Measurements from ENCODE around the gene STUM.
"Not testable (repeated sequence)": the region's sequence is repeated elsewhere in the genome, so short reads cannot be mapped to it uniquely, and the experiment has no call there.

STUM gene

DNA sequence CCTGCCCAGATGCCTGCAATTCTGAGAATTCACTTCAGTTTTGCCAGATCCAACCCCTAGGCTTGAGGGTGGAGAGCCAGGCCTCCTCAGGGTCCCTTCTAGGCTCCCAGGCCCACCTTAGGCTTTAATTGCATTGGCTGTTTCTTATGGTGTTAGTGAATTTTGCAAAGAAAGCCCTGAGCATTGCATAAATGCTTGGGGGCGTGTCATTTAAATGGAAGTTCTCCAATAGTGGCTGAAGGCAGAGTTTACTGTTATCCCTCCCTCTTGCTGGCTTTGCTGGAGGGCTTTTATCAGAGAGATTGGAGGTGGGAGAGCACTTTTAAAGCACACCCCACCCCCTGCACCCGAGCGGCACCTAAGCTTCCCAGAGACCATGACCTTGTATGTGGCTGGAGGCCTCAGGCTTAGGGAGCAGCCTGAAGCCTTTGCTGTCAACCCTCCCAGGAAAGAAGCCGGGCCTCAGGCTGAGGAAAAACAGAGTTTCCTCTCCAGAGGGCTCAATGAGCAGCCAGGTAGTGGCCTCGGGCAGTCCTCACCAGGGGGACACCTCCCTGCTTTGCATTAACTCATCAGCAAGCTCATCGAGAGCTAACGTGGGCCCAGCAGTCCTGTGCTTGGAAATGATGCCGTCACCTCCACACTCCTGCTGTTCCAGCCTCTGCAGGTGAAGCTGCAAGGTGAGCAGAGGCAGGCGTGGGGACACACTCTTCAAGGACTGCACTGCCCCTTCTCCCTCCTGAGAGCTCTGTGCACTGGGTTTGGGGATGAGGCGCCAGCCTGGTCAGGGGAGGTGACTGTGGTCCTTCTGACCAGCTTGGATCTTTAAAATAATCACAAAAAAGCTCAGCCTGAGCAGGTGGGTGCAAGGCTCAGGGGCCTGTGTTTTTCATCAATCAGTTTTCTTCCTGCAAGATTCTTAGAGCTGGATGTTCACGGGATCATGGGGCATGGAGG lies 58.0 kb downstream of the STUM start:
- no peak for DNase-seq

DNA sequence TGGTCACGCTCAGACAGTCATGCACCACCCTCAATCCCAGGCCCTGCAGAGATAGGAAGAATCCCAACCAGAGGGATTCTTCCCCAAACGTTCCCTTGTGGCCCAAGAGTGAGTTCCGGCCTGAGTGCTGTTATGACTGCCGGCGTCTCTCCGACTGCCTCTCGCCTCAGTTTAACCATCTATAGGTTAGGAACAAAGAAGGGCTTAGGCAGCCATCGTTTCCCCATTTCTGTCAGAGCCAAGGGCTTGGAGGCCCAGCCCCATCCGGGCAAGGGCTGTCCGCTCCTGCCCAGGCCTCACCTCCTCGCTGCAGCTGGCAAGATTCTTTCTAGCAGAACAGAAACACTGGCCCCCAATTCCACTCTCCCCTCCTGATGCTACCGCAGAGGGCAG lies 58.7 kb downstream of the STUM start:
- no peak for DNase-seq

- no peak for DNase-seq
These were observed 59.3 kb downstream of the STUM start for GRCh38 chr1:226607821-226608220.

- peak; percentile 56 for DNase-seq
These were observed 60.3 kb downstream of the STUM start for GRCh38 chr1:226608699-226609505.

DNA sequence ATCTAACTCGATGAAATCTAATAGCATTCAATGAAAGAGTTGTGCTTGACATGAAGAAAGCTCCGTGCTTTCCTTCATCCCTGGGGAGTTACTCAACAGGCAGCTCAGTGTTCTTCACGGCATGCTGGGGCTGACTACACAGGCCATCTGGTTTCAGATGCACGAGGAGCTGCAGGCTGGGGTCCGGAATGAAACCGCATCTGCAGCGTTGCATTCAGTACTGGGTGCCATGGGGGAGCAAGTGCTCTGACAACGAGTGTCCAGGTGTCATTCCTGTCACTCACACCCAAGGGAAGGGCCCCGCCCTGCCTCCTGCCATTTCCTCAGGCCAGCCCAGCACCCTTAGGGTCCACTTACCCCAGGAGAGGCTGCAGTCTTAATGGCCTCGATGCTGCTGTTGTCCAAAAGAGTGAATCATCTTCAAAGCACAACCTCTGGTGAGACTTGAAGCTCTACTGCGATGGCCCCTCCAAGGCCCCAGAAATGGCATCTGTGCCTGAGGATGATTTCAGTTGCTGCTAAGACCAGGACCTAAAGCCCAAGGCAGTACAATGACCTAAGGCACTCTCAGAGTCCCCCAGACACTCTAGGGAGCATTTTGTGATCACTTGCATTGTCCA lies 61.4 kb downstream of the STUM start:
- no peak for DNase-seq

DNA sequence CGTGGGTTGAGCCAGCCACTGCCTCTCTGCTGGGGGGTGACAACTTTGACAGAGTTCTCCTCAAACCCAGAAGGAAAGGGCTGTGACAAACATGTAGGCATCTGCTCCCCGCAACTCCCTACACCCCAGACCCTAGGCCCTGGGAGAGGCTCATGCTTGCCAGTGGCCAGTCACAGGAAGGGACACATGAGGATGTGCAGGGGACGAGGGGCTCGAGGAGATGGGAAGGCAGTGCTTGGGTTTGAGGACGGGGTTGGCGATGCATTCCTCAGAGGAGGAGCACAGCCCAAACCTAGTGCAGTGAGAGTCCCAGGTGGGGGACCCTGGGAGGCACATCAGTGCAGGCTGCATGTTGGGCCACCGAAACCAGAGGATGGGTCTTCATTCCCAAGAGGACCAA lies 62.1 kb downstream of the STUM start:
- no peak for DNase-seq

- DNase-seq: no peak
These were observed 62.7 kb downstream of the STUM start for GRCh38 chr1:226611301-226611700.

DNA sequence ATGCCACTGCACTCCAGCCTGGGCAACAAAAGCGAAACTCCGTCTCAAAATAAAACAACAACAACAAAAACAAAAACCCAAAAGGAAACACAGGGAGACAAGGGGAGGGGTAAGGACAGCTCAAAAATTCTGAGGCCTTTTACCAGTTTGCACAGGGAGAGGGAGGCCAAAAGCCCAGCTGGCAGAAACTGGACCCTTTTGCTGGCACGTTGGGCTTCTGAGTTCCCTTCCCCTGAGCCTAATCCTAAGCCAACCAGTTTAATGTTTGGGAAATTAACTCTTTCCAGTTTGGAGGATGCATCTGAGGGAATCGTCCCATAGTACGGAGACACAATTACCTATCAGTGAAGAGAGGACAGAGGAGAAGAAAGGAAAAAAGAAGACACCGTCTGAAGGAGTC lies 63.4 kb downstream of the STUM start:
- DNase-seq: not testable (repeated sequence)

DNA sequence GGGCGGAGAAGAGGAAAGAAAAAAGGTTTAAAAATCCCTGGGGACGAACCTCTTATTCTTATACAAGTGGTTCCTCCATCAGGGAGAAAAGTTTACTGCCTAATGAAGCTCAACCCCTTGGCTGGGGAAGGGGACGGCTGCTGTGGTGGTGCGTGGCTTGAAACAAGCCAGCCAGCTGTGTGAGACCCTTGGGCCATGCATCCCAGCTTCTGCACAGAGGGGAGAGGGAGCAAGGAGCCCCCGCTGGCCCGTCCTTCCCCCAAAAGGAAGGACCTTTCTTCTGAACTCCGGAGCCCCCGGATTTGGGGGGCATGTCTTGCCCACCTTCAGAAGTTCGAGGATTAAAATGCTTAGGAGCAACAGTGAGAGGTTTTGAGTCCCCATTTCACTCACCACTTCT lies 67.3 kb downstream of the STUM start:
- DNase-seq: no peak

DNA sequence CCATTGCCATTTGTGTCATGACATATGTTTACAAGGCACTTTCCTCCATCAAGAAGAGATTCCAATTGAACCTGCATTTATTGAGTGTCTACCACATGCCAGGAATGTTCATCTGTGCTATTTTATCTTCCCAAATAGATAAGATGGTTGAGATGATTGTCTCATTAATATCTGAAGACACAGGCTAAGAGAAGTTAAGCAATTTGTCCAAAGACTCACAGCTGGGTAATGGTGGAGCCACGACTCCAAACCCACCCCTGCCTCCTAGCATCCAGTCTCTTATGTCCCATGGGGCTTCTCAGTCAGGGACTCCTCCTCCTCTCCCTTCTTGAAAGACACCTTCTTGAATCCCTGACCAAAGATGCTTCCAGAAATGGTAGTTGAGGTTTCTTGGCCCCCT lies 68.1 kb downstream of the STUM start:
- DNase-seq: no peak

DNA sequence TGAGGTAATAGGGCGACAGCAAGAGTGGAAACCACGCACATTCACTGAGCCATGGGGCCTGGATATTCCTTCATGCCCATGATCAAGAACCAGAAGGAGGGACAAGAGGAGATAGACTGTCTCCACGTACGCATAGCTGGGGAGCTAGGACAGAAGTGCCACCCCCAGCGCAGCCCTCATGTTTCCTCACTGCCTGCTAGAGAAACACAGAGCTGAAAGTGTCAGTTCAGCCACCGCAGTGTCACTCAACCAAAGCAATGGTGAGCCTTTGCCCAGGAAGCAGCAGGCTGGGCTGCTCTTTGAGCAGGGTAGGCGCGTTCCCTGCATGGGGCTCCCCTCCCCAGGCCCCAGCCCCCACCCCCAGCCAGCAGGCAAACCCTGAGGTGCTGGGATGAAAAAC lies 68.5 kb downstream of the STUM start:
- DNase-seq: no peak

DNA sequence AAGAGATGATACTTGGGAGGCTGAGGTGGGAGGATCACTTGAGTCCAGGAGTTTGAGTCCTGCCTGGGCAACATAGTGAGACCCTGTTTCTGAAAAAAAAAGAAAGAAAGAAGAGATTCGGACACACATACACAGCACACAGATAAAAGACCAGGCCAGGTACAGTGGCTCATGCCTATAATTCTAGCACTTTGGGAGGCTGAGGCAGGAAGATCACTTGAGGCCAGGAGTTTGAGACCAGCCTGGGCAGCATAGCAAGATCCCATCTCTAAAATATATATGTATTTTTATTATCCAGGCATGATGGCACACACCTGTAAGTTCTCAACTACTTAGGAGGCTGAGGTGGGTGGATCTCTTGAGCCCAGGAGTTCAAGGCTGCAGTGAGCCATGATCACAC lies 69.2 kb downstream of the STUM start:
- not testable (repeated sequence) for DNase-seq

DNA sequence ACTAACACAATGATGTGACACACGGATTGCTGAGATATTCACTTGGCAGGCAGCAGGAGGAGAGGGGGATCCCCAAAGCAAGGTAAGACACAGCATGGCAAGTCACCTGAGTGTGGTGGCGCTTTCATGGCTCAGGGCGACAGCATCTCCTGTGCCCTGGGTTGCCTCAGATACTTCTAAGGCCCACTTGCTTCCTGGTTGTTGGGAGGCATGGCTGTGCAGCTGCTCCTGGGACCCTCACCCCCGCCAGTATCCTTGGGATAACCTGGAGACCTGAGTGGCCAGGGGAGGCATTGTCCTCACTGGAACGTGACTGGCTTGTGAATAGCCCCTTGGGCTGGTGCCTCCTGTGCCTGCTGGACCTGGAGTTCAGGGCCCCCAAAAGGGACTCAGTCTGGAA lies 69.8 kb downstream of the STUM start:
- no peak for DNase-seq

DNA sequence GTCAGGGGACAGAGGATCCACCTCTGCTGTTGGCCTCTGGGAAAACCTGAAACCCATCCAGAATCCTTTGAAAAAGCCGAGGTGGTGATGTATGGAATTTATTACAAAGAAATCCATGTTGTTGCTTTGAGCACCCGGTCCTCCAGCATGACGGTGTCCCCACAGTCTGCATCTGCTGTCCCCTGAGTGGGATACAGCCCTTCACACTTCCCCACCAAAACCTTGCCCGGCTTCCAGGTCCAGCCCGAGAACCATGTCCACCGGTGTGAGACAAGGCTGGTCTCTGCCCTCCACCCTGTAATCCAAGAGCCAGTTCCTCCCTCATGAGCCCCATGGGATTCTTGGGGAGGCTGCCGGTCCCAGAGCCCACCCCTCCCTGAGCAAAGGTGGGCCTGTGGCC lies 70.5 kb downstream of the STUM start:
- no peak for DNase-seq

DNA sequence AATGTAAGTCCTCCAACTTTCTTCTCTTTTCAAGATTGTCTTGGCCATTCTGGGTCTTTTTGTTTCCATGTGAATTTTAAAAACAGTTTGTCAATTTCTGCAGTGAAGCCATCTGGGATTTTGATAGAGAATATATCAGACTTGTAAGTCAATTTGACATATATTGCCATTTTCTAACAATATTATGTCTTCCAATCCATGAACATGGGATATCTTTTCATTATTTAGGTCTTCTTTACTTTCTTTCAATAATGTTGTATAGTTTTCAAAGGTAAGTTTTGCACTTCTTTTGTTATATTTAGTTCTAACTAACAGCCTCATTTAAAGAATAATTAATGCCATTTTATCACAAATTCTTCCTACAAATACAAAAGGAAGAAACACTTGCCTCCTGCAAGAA lies 73.4 kb downstream of the STUM start:
- DNase-seq: no peak

DNA sequence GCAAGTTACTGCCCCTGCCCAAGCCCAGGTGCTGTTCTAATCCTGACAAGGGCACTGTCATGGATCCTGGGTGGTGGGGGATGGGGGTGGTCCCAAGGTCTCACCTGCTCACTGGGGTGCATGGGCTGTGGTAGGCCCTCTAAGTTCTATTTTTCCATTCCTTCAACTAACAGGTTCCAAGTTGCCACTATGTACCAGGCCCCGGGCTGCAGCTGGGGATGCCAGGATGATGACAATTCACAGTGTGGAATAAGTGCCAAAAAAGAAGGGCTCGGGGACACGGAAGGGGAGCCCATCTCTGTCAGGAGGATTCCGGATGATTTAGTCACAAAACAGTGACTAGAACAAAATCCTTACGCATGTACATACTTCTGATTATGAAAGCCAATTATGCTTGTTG lies 76.0 kb downstream of the STUM start:
- no peak for DNase-seq

DNA sequence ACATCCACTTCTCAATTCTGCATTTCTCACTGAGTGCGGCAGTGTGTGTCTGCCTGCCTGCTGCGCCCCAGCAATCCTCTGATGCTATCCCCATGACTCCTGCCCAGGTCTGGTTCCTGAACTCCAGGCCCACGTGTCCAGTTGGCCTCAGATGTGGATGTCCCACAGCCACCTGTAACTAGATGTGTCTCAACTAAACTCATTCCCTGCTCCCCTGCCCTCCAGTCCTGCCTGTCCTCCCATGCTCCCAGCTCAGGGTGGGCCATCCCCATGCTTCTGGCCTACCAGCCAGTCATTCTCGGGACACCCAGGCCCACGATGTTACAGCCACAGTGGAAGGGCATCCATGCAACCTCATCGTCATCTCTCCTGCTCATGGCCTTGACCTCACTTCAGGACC lies 76.8 kb downstream of the STUM start:
- no peak for DNase-seq

DNA sequence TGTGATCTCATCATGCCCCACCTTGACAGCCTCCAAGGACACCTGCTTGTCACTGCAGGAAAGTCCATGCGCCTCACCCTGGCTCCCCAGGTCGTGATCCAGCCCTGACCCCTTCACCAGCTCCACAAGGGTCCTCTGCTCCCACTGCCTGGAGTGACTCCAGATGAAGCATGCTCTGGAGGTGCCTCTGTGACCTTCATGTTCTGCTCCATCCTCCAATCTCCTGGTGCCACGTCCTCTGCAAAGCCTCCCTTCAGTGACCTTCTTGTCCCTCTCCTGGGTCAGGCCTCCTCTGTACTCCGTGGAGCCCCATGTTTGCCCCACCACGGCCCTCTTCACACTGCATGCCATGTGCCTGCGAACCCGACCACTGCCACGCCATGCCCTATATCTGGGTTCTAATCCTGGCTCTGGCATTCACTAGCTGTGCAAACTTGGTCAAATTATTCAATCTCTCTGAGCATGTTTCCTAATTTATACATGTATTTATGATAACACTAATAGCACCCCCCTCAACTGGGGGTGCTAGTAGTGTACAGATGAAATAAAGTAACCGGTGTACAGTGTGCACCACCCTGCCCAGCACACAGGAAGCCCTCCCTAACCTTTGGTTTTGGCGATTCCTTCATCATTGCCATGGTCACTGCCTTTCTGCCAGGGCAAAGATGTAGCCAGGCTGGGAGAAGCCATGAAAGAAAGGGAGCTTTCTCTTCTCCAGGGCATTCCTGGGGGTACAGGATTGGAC lies 77.4 kb downstream of the STUM start:
- no peak for DNase-seq

GRCh38 chr1:226626577-226626956 lies 78.0 kb downstream of the STUM start:
- peak; percentile 65 for DNase-seq

DNA sequence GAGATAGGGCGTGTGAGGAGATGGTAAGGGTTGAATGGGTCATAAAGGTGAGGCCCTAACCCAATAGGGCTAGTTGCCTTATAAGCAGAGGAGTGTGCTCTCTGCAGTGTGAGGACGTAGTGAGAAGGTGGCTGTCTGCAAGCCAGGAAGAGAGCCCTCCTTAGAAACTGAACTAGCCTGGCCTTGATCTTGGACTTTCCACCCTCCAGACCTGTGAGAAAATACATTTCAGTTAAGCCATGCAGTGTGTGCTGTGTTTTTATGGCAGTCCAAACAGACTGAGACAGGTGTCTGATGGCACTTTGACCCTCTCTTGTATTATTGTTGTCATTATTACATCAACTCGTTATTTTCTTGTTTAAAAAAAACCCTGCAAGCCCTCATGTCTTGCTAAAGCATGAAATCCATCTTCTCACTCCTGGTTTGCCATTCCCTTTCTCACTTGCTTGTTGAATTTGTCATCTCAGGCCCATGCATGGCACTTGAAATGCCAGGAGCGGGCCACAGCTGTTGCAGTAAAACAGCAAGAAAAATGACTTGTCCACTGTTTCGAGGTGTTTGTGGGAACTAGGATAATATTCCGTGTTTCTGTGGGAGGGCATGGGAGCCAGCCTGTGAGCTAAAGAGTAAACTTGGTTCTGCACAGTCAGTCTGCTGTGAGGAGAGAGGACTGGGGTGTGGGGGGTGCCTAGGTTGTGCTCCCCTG lies 78.6 kb downstream of the STUM start:
- no peak for DNase-seq

DNA sequence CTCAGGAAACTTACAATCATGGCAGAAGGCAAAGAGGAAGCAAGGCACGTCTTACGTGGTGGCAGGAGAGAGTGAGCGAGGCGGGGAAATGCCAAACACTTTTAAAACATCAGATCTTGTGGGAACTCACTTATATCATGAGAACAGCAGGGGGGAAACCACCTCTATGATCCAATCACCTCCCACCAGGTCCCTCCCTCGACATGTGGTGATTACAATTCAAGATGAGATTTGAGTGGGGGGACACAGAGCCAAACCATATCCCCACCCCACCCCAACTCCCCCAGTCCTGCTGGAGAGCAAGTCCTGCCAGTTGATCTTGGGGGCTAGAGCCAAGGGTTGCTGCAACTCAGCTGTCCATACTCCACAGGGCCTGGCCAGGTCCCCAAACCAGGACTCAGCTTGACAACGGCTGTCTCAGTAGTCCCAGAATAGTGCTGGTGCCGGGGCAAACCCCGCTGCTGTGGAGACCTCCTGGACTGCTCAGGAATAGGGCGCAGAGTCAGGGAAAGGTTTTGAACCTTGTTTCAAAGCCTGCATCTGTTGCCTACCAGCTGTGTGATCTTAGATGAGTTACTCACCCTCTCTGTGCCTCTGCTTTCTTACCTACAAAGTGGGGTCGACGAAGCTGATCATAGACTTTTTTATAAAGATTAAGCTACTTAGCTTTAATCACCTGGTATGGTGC lies 79.5 kb downstream of the STUM start:
- no peak for DNase-seq

Measured in effector CD8-positive, alpha-beta T cell (primary cell).